Tibial nerve (tissue), 4 donors: ENCODE results near the gene ICE1. TPM values are rescaled to one million over a fixed set of nuclear protein-coding genes. Genes with fewer than 3 reads are reported as not detected.

Experiments used
- DNase-seq, 2 donors: peaks; one replicate each; pipeline ENCODE4 v3.0.0-alpha.2; 2019; ENCODE audit warnings: low spot score in 2 of 2
- H3K27ac ChIP-seq, 4 donors: fragments of 200-600 bp; sonication (generic) in 3 of 4; one replicate each; pipeline ENCODE4 v1.5.1; 2017 to 2019; ENCODE audit warnings: mild to moderate bottlenecking in 1 of 4
- H3K27me3 ChIP-seq, 2 donors: fragments of 200-600 bp; sonication (generic) in 1 of 2; one replicate each; pipeline versions ENCODE4 v1.5.1 to v1.6.0; 2017 to 2019
- H3K36me3 ChIP-seq, 3 donors: fragments of 200-600 bp; sonication (generic); one replicate each; pipeline ENCODE4 v1.5.1; 2018 to 2019
- H3K4me1 ChIP-seq, 4 donors: fragments of 200-600 bp; sonication (generic) in 3 of 4; one replicate each; pipeline ENCODE4 v1.5.1; 2017 to 2019
- H3K4me3 ChIP-seq, 4 donors: fragments of 200-600 bp; sonication (generic) in 3 of 4; one replicate each; pipeline ENCODE4 v1.5.1; 2017 to 2019; ENCODE audit warnings: mild to moderate bottlenecking in 1 of 4, moderate library complexity in 1 of 4
- H3K9me3 ChIP-seq, 4 donors: fragments of 200-600 bp; sonication (generic) in 3 of 4; one replicate each; pipeline ENCODE4 v1.5.1; 2017 to 2019
- EP300 ChIP-seq, 2 donors: sonication (generic); formaldehyde crosslinking; IDR thresholded peaks; one replicate each; pipeline ENCODE4 v1.6.1; 2017; ENCODE audit warnings: antibody characterized with exemption in 2 of 2, mild to moderate bottlenecking in 1 of 2
- POLR2A ChIP-seq, 2 donors: fragments of 450-650 bp; IDR thresholded peaks; one replicate each; pipeline ENCODE4 v1.6.1; 2017; ENCODE audit warnings: antibody characterized with exemption in 2 of 2, mild to moderate bottlenecking in 2 of 2, moderate library complexity in 2 of 2
- WGBS, 2 donors: methylation state at CpG; one replicate each; pipeline ENCODE4 v1.1.5; 2018; 5-methylcytosine and 5-hydroxymethylcytosine counted together
- total RNA-seq, 4 donors: library from RNA; depleted of rRNA; stranded (reverse); fragments of >200 nt; gene quantifications; one replicate each; pipeline ENCODE4 v1.1.0, GENCODE V29; 2016
- TF ChIP-seq, protein P1 (sequence below), 5 experiments: fragments of 200-600 bp in 3 of 5; fragments of 450-650 bp in 2 of 5; sonication (generic) in 3 of 5; IDR thresholded peaks; one replicate each; pipeline ENCODE4 v1.5.1; 2016 to 2019; ENCODE audit warnings: antibody characterized with exemption in 5 of 5, mild to moderate bottlenecking in 3 of 5, moderate library complexity in 2 of 5

The ICE1 gene
- total RNA-seq, 4 donors from 2014 or later = 30.9 to 37.5 (median 33.7) TPM

DNA sequence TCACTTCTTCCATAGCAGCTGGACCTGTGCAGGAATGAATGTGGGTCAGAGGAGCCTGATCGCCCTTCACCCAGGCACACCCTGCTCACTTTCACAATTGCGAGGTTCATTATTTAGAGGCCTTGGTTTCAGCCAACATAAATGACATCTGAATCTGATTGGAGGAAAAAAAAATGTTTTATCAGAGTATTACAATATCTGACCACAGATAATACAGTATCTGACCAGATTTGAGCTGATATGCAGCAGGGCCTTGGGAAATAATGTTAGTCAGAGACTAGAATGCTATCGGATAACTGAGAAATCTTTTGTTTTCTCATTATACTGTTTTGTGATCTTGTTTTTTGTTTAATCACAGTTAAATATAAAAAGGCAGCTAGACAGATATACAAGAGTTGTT lies 7.7 kb downstream of the ICE1 start:
- peak overlapping the region in 1 of 4 donors; percentile 5 for H3K27ac ChIP-seq
- H3K36me3 ChIP-seq = no peaks in the 10 kb centered on the region
- 58 to 71% methylated on average over 3 of the region's 3 CpGs for WGBS, 2 donors
- H3K4me3 ChIP-seq = no peak overlapping the region
- TF ChIP-seq POLR2A (IDR thresholded peaks at IDR 0.05) (no peak), EP300 (IDR thresholded peaks at IDR 0.05) (no peak)
- no peak for DNase-seq
- no peaks in the 10 kb centered on the region for H3K9me3 ChIP-seq
- H3K27me3 ChIP-seq = no peaks in the 10 kb centered on the region
- H3K4me1 ChIP-seq = peaks cover 0 to 98% (median 15%) of the 10 kb centered on the region in 4 donors

DNA sequence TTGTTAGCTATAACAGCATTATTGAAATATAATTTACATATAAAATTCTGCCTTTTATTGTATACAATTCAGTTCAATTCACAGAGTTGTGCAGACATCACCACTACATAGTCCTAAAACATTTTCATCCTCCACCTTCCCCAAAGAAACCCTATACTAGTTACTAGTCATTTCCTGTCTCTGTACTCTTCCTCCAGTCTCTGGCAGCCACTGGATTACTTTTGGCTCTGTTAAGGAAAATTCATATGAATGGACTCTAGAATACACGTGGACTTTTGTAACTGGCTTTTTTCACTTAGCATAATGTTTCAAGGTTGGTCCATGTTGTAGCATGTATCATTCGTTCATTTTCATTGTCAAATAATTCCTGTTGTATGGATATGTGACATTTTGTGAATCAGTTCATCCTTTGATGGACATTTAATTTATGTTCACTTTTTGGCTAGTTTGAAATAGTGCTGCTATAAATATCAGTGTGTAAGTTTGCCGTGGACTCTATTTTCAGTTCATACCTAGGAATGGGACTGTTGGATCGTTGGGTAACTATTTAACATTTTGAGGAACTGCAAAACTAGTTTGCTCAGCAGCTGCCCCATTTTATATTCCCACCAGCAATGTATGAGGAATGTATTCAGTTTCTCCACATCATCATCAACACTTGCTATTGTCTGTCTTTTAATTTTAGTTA lies 9.7 kb downstream of the ICE1 start:
- peaks cover 0 to 3% (median 0%) of the 10 kb centered on the region in 3 donors for H3K36me3 ChIP-seq
- 60 to 70% methylated on average over 4 of the region's 4 CpGs for WGBS, 2 donors
- no peaks in the 10 kb centered on the region for H3K27me3 ChIP-seq
- TF ChIP-seq EP300 (IDR thresholded peaks at IDR 0.05) (no peak), POLR2A (IDR thresholded peaks at IDR 0.05) (no peak)
- TF ChIP-seq, protein P1, sequence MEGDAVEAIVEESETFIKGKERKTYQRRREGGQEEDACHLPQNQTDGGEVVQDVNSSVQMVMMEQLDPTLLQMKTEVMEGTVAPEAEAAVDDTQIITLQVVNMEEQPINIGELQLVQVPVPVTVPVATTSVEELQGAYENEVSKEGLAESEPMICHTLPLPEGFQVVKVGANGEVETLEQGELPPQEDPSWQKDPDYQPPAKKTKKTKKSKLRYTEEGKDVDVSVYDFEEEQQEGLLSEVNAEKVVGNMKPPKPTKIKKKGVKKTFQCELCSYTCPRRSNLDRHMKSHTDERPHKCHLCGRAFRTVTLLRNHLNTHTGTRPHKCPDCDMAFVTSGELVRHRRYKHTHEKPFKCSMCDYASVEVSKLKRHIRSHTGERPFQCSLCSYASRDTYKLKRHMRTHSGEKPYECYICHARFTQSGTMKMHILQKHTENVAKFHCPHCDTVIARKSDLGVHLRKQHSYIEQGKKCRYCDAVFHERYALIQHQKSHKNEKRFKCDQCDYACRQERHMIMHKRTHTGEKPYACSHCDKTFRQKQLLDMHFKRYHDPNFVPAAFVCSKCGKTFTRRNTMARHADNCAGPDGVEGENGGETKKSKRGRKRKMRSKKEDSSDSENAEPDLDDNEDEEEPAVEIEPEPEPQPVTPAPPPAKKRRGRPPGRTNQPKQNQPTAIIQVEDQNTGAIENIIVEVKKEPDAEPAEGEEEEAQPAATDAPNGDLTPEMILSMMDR (IDR thresholded peaks at IDR 0.05) = no peak
- H3K4me3 ChIP-seq = no peak overlapping the region
- H3K9me3 ChIP-seq = no peaks in the 10 kb centered on the region
- H3K4me1 ChIP-seq = peaks cover 0 to 78% (median 10%) of the 10 kb centered on the region in 4 donors
- H3K27ac ChIP-seq = no peak overlapping the region
- no peak for DNase-seq

DNA sequence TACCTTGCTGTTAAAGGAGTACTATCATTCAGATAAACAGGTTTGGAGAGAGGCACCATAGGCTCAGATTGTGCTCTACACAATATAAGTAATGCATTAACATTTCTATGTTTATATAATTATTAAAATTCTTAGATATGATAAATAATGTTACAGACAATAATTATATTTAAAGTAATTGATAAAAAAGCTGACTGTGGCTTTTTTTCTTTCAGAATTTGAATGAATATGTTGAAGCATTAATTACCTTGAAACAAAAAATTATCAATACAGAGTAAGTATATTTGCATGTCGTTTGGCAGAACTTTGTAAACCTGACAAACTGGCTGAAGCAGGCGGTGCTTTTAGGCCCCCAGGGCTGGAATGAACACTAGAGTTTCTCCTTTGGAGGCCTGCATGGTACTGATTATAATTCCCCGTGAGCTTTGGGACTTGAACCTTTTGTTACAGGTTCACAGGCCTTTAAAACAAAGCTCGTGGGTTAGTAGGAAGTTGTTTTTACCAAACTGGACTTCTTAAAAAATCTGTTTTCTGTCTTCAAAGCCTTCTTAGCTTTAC lies 13.8 kb downstream of the ICE1 start:
- H3K4me3 ChIP-seq = no peak overlapping the region
- DNase-seq = no peak
- no peaks in the 10 kb centered on the region for H3K9me3 ChIP-seq
- H3K36me3 ChIP-seq = peaks cover 0 to 19% (median 0%) of the 10 kb centered on the region in 3 donors
- TF ChIP-seq, protein P1 (IDR thresholded peaks at IDR 0.05) = no peak
- TF ChIP-seq EP300 (IDR thresholded peaks at IDR 0.05) (no peak), POLR2A (IDR thresholded peaks at IDR 0.05) (no peak)
- peaks cover 0 to 37% (median 0%) of the 10 kb centered on the region in 4 donors for H3K4me1 ChIP-seq
- 52 to 63% methylated on average over 4 of the region's 4 CpGs for WGBS, 2 donors
- H3K27me3 ChIP-seq = no peaks in the 10 kb centered on the region
- H3K27ac ChIP-seq = no peak overlapping the region

DNA sequence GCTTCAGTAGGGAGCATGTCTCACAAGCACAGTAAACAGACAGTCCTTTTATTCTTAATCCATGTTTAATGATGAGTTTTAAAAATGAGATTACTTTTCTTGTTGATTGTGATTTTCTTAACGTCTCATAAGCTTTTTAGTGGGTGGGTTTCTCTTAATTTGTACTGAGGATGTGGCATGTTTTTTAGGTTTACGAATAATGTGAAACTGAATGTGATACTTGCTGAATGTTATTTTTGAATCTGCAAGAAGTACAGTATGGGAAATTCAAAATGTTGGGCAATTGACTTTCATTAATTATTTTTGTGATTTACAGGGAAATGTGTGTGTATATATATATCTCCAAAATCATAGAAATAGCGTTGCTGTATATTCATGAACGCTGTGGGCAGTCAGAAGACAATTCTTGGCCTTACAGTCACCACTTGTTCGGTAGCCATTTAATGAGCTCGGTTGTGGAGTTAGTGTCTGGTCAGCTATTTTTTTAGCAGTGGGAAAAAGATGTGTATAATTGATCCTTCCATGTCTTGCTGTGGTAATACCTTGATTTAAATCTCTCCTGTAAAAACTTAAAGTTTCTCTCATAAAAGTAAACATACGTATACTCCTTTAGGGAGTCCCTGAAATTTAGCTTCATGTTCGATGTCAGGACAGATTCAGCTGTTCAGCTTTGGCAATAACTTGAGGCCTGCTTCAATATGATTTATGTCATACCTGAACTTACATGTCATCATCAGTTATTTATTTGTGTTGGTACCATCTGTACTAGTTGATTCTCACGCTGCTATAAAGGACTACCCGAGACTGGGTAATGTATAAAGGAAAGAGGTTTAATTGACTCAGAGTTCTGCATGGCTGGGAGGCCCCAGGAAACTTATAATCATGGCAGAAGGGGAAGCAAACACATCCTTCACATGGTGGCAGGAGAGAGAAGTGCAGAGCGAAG lies 15.0 kb downstream of the ICE1 start:
- no peaks in the 10 kb centered on the region for H3K9me3 ChIP-seq
- WGBS, 2 donors = 83 to 87% methylated on average over 11 of the region's 11 CpGs
- no peak for TF ChIP-seq POLR2A (IDR thresholded peaks at IDR 0.05)
- no peak for TF ChIP-seq EP300 (IDR thresholded peaks at IDR 0.05)
- TF ChIP-seq, protein P1 (IDR thresholded peaks at IDR 0.05) = no peak
- no peak overlapping the region for H3K4me3 ChIP-seq
- H3K27me3 ChIP-seq = no peaks in the 10 kb centered on the region
- no peak overlapping the region for H3K27ac ChIP-seq
- peaks cover 0 to 28% (median 0%) of the 10 kb centered on the region in 3 donors for H3K36me3 ChIP-seq
- DNase-seq = no peak
- H3K4me1 ChIP-seq = peaks cover 0 to 25% (median 0%) of the 10 kb centered on the region in 4 donors

DNA sequence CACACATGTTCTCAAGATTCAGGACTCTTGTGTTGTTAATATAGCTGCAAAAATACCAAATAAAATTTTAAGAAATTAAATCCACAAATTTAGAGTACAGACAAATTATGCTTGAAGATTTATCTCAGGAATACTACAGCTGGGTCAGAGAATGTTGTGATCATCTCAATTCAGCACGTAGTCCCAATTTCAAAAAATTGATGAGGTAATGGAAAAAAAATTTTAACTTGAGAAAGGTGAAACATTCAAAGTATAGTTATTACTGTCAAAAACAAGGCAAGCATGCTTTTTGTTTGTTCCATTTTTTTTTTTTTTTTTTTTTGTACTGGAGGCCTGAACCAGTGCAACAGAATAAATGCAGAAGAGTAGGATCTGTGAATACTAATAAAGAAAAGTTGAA lies 29.4 kb downstream of the ICE1 start:
- no peaks in the 10 kb centered on the region for H3K4me1 ChIP-seq
- H3K27me3 ChIP-seq = no peaks in the 10 kb centered on the region
- DNase-seq = no peak
- no peaks in the 10 kb centered on the region for H3K9me3 ChIP-seq
- TF ChIP-seq, protein P1 (IDR thresholded peaks at IDR 0.05) = no peak
- 92 to 98% methylated on average over 1 of the region's 1 CpG for WGBS, 2 donors
- H3K27ac ChIP-seq = no peak overlapping the region
- H3K36me3 ChIP-seq = peaks cover 0 to 89% (median 0%) of the 10 kb centered on the region in 3 donors
- H3K4me3 ChIP-seq = no peak overlapping the region
